Karpas-422 (cell line): ENCODE data around the gene DPM2. TPM values are rescaled to one million over a fixed set of nuclear protein-coding genes. Genes with fewer than 3 reads are reported as not detected.

Experiments
- DNase-seq: peaks from one replicate; pipeline ENCODE4 v3.0.0-alpha.2; 2015
- H2AFZ ChIP-seq: fragments of 200-600 bp; sonication (generic); 2 replicates; pipeline ENCODE4 v1.6.1; 2014; ENCODE audit warnings: antibody characterized with exemption, low read length, mixed read lengths
- H3K27ac ChIP-seq: fragments of 200-600 bp; sonication (generic); 2 replicates; pipeline ENCODE4 v1.5.1; 2014; ENCODE audit warnings: mild to moderate bottlenecking, low read length, moderate library complexity
- H3K27me3 ChIP-seq: fragments of 200-600 bp; sonication (generic); 2 replicates; pipeline ENCODE4 v1.6.1; 2014; ENCODE audit warnings: low read length, mixed read lengths
- H3K36me3 ChIP-seq: fragments of 200-600 bp; sonication (generic); 2 replicates; pipeline ENCODE4 v1.6.1; 2014; ENCODE audit warnings: low read length, mixed read lengths; ENCODE audit not compliant: insufficient read depth
- H3K4me1 ChIP-seq: fragments of 200-600 bp; sonication (generic); 2 replicates; pipeline ENCODE4 v1.6.1; 2014; ENCODE audit warnings: mild to moderate bottlenecking, low read length, mixed read lengths
- H3K4me2 ChIP-seq: fragments of 200-600 bp; sonication (generic); 2 replicates; pipeline ENCODE4 v1.6.1; 2014; ENCODE audit warnings: low read length, low read depth, mild to moderate bottlenecking; ENCODE audit not compliant: poor library complexity, severe bottlenecking
- H3K4me3 ChIP-seq: fragments of 200-600 bp; sonication (generic); 2 replicates; pipeline ENCODE4 v1.5.1; 2014; ENCODE audit warnings: mild to moderate bottlenecking, antibody characterized with exemption, low read length, mixed read lengths
- H3K79me2 ChIP-seq: fragments of 200-600 bp; sonication (generic); 2 replicates; pipeline ENCODE4 v1.6.1; 2014; ENCODE audit warnings: mild to moderate bottlenecking, low read length, mixed read lengths
- H3K9ac ChIP-seq: fragments of 200-600 bp; sonication (generic); 2 replicates; pipeline ENCODE4 v1.6.0; 2014; ENCODE audit warnings: low read length
- H3K9me2 ChIP-seq: fragments of 200-600 bp; sonication (generic), shearing (Covaris generic); replicated peaks from 2 replicates; pipeline ENCODE4 v1.6.0; 2014; ENCODE audit warnings: mild to moderate bottlenecking, low read length, moderate library complexity; ENCODE audit not compliant: insufficient read depth
- H3K9me3 ChIP-seq: fragments of 300-700, 200-600 bp; sonication (generic); 2 replicates; pipeline ENCODE4 v1.6.1; 2014; ENCODE audit warnings: low read length, mixed read lengths
- H4K20me1 ChIP-seq: fragments of 200-600 bp; sonication (generic); 2 replicates; pipeline ENCODE4 v1.6.1; 2014; ENCODE audit warnings: mild to moderate bottlenecking, antibody characterized with exemption, low read length, low read depth; ENCODE audit not compliant: insufficient read depth
- total RNA-seq: library from RNA; depleted of rRNA; stranded (reverse); fragments of >200 nt; shearing (Covaris generic); gene quantifications from 2 replicates; pipeline ENCODE4 v1.2.3, GENCODE V29; 2014; ENCODE audit warnings: low replicate concordance

Gene DPM2
- total RNA-seq, 1 experiment from 2014 or later = 34.4 TPM

- Histone ChIP-seq H3K9ac (no peak overlapping the region), H3K4me2 (no peak overlapping the region), H3K27ac (no peak overlapping the region), H3K79me2 (no peaks in the 10 kb centered on the region), H4K20me1 (peaks cover 18% of the 10 kb centered on the region), H3K4me1 (peaks cover 3% of the 10 kb centered on the region), H3K9me2 (no peaks in the 10 kb centered on the region), H3K27me3 (no peaks in the 10 kb centered on the region), H3K4me3 (no peak overlapping the region), H2AFZ (no peak overlapping the region), H3K36me3 (no peaks in the 10 kb centered on the region), H3K9me3 (no peaks in the 10 kb centered on the region)
- DNase-seq = no peak
Observed at GRCh38 chr9:127953768-127954505, 16.3 kb upstream of the DPM2 start.

DNA sequence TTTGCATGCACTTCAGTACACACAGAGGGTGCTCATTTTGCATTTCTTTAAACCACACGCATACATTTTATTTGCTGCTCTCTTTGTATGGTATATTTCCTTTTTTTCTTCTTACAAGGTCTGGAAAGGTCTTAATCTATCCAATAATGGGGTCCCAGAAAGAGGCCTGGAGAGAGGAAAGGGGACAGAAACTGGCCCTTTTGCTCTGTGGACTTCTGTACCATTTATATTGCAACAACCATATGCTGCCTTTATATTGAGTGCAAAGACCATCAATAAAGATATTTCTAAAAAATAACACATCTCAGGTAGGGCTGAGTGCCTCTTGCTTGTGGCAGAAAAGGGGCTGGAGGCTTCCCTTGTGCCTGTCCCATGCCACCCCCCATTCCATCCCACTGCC, 15.5 kb upstream of the DPM2 start:
- Histone ChIP-seq H4K20me1 (peaks cover 18% of the 10 kb centered on the region), H3K79me2 (no peaks in the 10 kb centered on the region), H3K27me3 (no peaks in the 10 kb centered on the region), H3K36me3 (no peaks in the 10 kb centered on the region), H3K9me2 (no peaks in the 10 kb centered on the region), H2AFZ (no peak overlapping the region), H3K4me3 (no peak overlapping the region), H3K4me2 (no peak overlapping the region), H3K9ac (no peak overlapping the region), H3K9me3 (no peaks in the 10 kb centered on the region), H3K4me1 (peaks cover 4% of the 10 kb centered on the region), H3K27ac (no peak overlapping the region)
- no peak for DNase-seq

- no peak overlapping the region for H3K4me3 ChIP-seq
- H3K4me1 ChIP-seq = peaks cover 23% of the 10 kb centered on the region
- DNase-seq = no peak
- no peaks in the 10 kb centered on the region for H3K79me2 ChIP-seq
- no peaks in the 10 kb centered on the region for H3K9me3 ChIP-seq
- H4K20me1 ChIP-seq = peaks cover 15% of the 10 kb centered on the region
- H3K27me3 ChIP-seq = no peaks in the 10 kb centered on the region
- H3K9ac ChIP-seq = no peak overlapping the region
- H3K9me2 ChIP-seq = no peaks in the 10 kb centered on the region
- H3K27ac ChIP-seq = no peak overlapping the region
- no peak overlapping the region for H2AFZ ChIP-seq
- H3K36me3 ChIP-seq = no peaks in the 10 kb centered on the region
- H3K4me2 ChIP-seq = no peak overlapping the region
Observed at GRCh38 chr9:127950513-127951289, 13.0 kb upstream of the DPM2 start.

DNA sequence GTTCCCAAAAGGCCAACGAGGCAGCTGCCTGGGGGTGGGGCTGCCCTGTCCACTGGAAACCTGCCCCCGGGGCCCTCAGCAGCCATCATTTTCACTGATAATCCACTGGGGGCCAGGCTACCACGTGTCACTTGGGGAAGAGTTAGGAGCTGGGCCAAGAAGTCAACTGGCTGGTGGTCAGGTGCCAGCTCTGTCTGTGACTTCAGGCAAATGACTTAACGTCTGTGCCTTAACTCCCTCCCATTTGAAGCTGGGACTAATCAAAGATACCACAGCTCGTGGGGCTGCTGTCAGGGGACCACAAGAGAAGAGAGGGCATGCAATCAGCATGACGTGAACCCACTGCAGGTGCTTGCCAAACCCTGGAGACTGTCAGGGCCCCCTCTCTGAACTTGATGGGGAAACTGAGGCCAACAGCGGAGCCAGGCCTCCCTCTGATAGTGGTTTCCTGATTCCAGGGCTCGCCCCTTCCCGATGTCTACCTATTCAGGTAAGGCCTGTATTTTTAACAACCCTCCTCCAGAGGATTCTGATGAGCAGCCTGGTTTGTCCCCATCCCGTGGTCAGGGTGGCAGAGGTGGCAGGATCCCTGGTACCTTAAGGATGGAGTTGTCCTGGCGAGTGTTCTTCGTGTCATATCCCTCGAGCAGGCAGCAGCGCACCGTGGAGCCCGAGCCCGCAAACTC, 12.3 kb upstream of the DPM2 start:
- no peaks in the 10 kb centered on the region for H3K79me2 ChIP-seq
- H2AFZ ChIP-seq = no peak overlapping the region
- no peaks in the 10 kb centered on the region for H3K27me3 ChIP-seq
- peaks cover 9% of the 10 kb centered on the region for H4K20me1 ChIP-seq
- H3K9ac ChIP-seq = no peak overlapping the region
- H3K36me3 ChIP-seq = no peaks in the 10 kb centered on the region
- no peak overlapping the region for H3K4me2 ChIP-seq
- no peak for DNase-seq
- no peaks in the 10 kb centered on the region for H3K9me2 ChIP-seq
- H3K9me3 ChIP-seq = no peaks in the 10 kb centered on the region
- no peak overlapping the region for H3K27ac ChIP-seq
- H3K4me1 ChIP-seq = peaks cover 21% of the 10 kb centered on the region
- H3K4me3 ChIP-seq = no peak overlapping the region

DNA sequence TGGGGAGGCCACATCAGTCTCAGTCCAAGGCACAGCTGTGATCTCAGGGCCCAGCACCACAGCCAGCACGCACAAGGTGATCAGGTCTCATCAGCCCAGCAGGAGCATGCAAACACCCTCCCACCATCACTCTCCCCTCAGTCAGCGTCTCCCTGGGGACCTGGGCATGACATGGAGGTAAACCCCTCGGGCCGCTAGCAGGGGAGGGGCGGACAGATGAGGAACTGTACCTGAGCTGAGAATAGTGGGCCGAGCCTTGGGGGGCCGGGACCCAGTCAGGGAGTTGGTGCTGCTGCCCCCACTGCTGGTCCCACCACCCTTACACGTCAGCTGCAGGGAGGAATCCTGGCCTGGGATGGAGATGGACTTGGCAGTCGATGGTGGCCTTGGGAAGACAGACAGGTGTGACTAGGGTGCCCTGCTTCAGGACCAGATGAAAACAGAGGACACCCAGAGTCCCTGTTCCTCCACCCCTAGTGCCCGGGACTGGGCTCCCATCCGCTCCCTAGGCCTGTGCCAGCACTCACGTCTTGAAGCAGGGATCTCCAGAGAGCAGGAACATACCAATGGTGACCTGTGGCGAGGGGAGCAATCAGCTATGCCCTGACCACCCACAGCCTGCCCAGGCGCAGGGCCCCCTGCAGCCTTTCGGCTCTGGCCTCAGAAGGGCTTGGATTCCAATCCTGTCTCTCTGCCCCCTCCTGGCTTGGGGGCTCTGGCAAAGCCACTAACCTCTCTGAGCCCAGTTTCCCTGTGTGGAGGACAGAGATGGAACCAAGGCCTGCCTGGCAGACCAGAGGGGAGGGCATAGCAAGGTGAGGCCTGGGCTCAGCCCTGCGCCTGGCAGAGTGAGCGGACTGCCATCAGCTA, 10.4 kb upstream of the DPM2 start:
- DNase-seq = no peak
- Histone ChIP-seq H3K27ac (no peak overlapping the region), H3K4me2 (no peak overlapping the region), H3K36me3 (no peaks in the 10 kb centered on the region), H3K27me3 (no peaks in the 10 kb centered on the region), H3K4me3 (no peak overlapping the region), H4K20me1 (no peaks in the 10 kb centered on the region), H3K9me2 (no peaks in the 10 kb centered on the region), H3K79me2 (no peaks in the 10 kb centered on the region), H3K4me1 (peaks cover 31% of the 10 kb centered on the region), H3K9me3 (no peaks in the 10 kb centered on the region), H2AFZ (no peak overlapping the region), H3K9ac (peak overlapping the region; percentile 32)

DNA sequence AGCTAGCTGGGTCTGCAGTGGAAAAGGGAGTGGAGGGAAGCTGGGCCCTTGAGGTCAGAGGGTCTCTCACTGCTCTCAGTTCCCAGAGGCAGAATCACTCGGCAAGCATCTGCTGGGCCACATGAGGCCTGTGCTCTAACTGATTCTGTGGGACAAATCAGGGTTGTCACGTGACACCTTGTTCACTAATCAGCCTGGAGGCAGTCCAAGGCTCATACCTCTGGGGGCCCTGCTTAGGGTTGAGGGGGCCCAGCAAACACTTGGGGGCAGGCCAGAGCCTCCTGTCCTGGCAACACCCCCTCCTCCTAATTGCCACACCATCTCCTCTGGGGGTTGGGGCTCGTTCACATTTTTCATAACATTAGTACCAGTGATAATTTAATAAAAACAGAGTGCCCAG, 9.1 kb upstream of the DPM2 start:
- Histone ChIP-seq H3K79me2 (no peaks in the 10 kb centered on the region), H3K27ac (peak overlapping the region; percentile 31; the same call in 1 of the 2 replicates), H2AFZ (no peak overlapping the region), H3K4me3 (no peak overlapping the region), H4K20me1 (0 out of 2 replicates have a peak, but pooled peaks cover 4% of the 10 kb centered on the region), H3K27me3 (no peaks in the 10 kb centered on the region), H3K9me2 (no peaks in the 10 kb centered on the region), H3K4me2 (no peak overlapping the region), H3K36me3 (no peaks in the 10 kb centered on the region), H3K9ac (peak overlapping the region; percentile 29; the same call in 1 of the 2 replicates), H3K4me1 (peaks cover 31% of the 10 kb centered on the region), H3K9me3 (no peaks in the 10 kb centered on the region)
- DNase-seq = no peak

GRCh38 chr9:127945942-127946341, 8.3 kb upstream of the DPM2 start:
- Histone ChIP-seq H3K36me3 (no peaks in the 10 kb centered on the region), H3K79me2 (no peaks in the 10 kb centered on the region), H3K4me1 (peaks cover 31% of the 10 kb centered on the region), H3K27ac (no peak overlapping the region; the same call in 1 of the 2 replicates), H4K20me1 (0 out of 2 replicates have a peak, but pooled peaks cover 4% of the 10 kb centered on the region), H3K9ac (no peak overlapping the region), H3K9me2 (no peaks in the 10 kb centered on the region), H2AFZ (no peak overlapping the region), H3K4me2 (no peak overlapping the region), H3K4me3 (no peak overlapping the region), H3K9me3 (no peaks in the 10 kb centered on the region), H3K27me3 (no peaks in the 10 kb centered on the region)
- no peak for DNase-seq
